ENCODE data around the gene SPRTN. TPM values are rescaled to one million over a fixed set of nuclear protein-coding genes. Genes with fewer than 3 reads are reported as not detected.

SPRTN gene
- total and polyA plus RNA-seq, 2 donors from 2014 or later = 5.3 to 8.9 TPM

GRCh38 chr1:231318568-231318967, 19.5 kb upstream of the SPRTN start:
- H3K9ac ChIP-seq (ENCODE audit: low read length in 3 of 3) = no peak overlapping the region
- FAIRE-seq = no peak

GRCh38 chr1:231319080-231319479, 19.0 kb upstream of the SPRTN start:
- Histone ChIP-seq H3K27ac (ENCODE audit: low read depth in 2 of 2, low read length in 2 of 2) (no peak overlapping the region), H3K27me3 (ENCODE audit: control insufficient read depth, insufficient read depth, low read length) (no peaks in the 10 kb centered on the region), H3K4me3 (ENCODE audit: low read length in 3 of 3) (no peak overlapping the region), H3K9me3 (ENCODE audit: control insufficient read depth in 2 of 3, insufficient read depth in 1 of 3, low read length in 3 of 3) (no peaks in the 10 kb centered on the region), H3K9ac (ENCODE audit: low read length in 3 of 3) (no peak overlapping the region), H3K36me3 (ENCODE audit: control insufficient read depth in 2 of 3, insufficient read depth in 3 of 3, low read length in 3 of 3) (no peaks in the 10 kb centered on the region), H3K4me1 (ENCODE audit: control insufficient read depth in 2 of 3, insufficient read depth in 2 of 3, low read depth in 1 of 3, low read length in 3 of 3) (no peaks in the 10 kb centered on the region)
- intact Hi-C loops (cut with DNase I) = no loop called here
- FAIRE-seq = no peak
- DNase-seq = no peak
- TF ChIP-seq CTCF (IDR thresholded peaks at IDR 0.05; ENCODE audit: borderline replicate concordance, extremely low read depth, insufficient read depth) = no peak

More at GRCh38 chr1:231318568-231318967, 19.5 kb upstream of the SPRTN start:
- H3K4me3 ChIP-seq (ENCODE audit: low read length in 3 of 3) = no peak overlapping the region
- intact Hi-C loops (cut with DNase I) = no loop called here
- DNase-seq = no peak
- no peak for TF ChIP-seq CTCF (IDR thresholded peaks at IDR 0.05; ENCODE audit: borderline replicate concordance, extremely low read depth, insufficient read depth)
- H3K27ac ChIP-seq (ENCODE audit: low read depth in 2 of 2, low read length in 2 of 2) = no peak overlapping the region
- H3K27me3 ChIP-seq (ENCODE audit: control insufficient read depth, insufficient read depth, low read length) = no peaks in the 10 kb centered on the region
- no peaks in the 10 kb centered on the region for H3K36me3 ChIP-seq (ENCODE audit: control insufficient read depth in 2 of 3, insufficient read depth in 3 of 3, low read length in 3 of 3)
- H3K4me1 ChIP-seq (ENCODE audit: control insufficient read depth in 2 of 3, insufficient read depth in 2 of 3, low read depth in 1 of 3, low read length in 3 of 3) = no peaks in the 10 kb centered on the region
- no peaks in the 10 kb centered on the region for H3K9me3 ChIP-seq (ENCODE audit: control insufficient read depth in 2 of 3, insufficient read depth in 1 of 3, low read length in 3 of 3)

GRCh38 chr1:231322880-231323530, 15.1 kb upstream of the SPRTN start:
- Histone ChIP-seq H3K4me3 (ENCODE audit: low read length in 3 of 3) (no peak overlapping the region), H3K9ac (ENCODE audit: low read length in 3 of 3) (no peak overlapping the region), H3K9me3 (ENCODE audit: control insufficient read depth in 2 of 3, insufficient read depth in 1 of 3, low read length in 3 of 3) (no peaks in the 10 kb centered on the region), H3K4me1 (ENCODE audit: control insufficient read depth in 2 of 3, insufficient read depth in 2 of 3, low read depth in 1 of 3, low read length in 3 of 3) (no peaks in the 10 kb centered on the region), H3K36me3 (ENCODE audit: control insufficient read depth in 2 of 3, insufficient read depth in 3 of 3, low read length in 3 of 3) (no peaks in the 10 kb centered on the region), H3K27me3 (ENCODE audit: control insufficient read depth, insufficient read depth, low read length) (no peaks in the 10 kb centered on the region), H3K27ac (ENCODE audit: low read depth in 2 of 2, low read length in 2 of 2) (no peak overlapping the region)
- DNase-seq (no peak), FAIRE-seq (no peak)
- no peak for TF ChIP-seq CTCF (IDR thresholded peaks at IDR 0.05; ENCODE audit: borderline replicate concordance, extremely low read depth, insufficient read depth)
- intact Hi-C loops (cut with DNase I) = no loop called here

- intact Hi-C loops (cut with DNase I) = no loop called here
- H3K4me1 ChIP-seq (ENCODE audit: control insufficient read depth in 2 of 3, insufficient read depth in 2 of 3, low read depth in 1 of 3, low read length in 3 of 3) = no peaks in the 10 kb centered on the region
These were observed 13.4 kb upstream of the SPRTN start for GRCh38 chr1:231324660-231325059.

More at GRCh38 chr1:231324660-231325059, 13.4 kb upstream of the SPRTN start:
- no peak overlapping the region for H3K9ac ChIP-seq (ENCODE audit: low read length in 3 of 3)
- H3K27ac ChIP-seq (ENCODE audit: low read depth in 2 of 2, low read length in 2 of 2) = no peak overlapping the region
- no peaks in the 10 kb centered on the region for H3K27me3 ChIP-seq (ENCODE audit: control insufficient read depth, insufficient read depth, low read length)
- no peak for FAIRE-seq
- no peaks in the 10 kb centered on the region for H3K9me3 ChIP-seq (ENCODE audit: control insufficient read depth in 2 of 3, insufficient read depth in 1 of 3, low read length in 3 of 3)
- TF ChIP-seq CTCF (IDR thresholded peaks at IDR 0.05; ENCODE audit: borderline replicate concordance, extremely low read depth, insufficient read depth) = no peak
- H3K36me3 ChIP-seq (ENCODE audit: control insufficient read depth in 2 of 3, insufficient read depth in 3 of 3, low read length in 3 of 3) = no peaks in the 10 kb centered on the region
- no peak overlapping the region for H3K4me3 ChIP-seq (ENCODE audit: low read length in 3 of 3)
- DNase-seq = no peak

Data from kidney (tissue), 14 donors.